Measurements from ENCODE around the gene GOLM1. TPM values are rescaled to one million over a fixed set of nuclear protein-coding genes. Genes with fewer than 3 reads are reported as not detected.

Gene GOLM1
- total and polyA plus RNA-seq, 2 donors (not counting 1 experiment from before 2014, with no cell fraction given): 0.54 TPM; not detected in 1

- ChIA-PET POLR2A (no interaction called here), CTCF (no interaction called here)
- WGBS (ENCODE audit: insufficient coverage): 100% methylated on average over 2 of the region's 2 CpGs
- H3K36me3 ChIP-seq (replicated peaks in 1 of 2; ENCODE audit: control extremely low read depth in 1 of 2, control insufficient read depth in 1 of 2, extremely low read depth in 1 of 2, insufficient read depth in 2 of 2, low read length in 1 of 2): no peaks in the 10 kb centered on the region
- no peak overlapping the region for H2AFZ ChIP-seq (ENCODE audit: insufficient read depth, low read depth, low read length, poor library complexity, severe bottlenecking)
- H3K4me2 ChIP-seq (replicated peaks; ENCODE audit: low read depth, low read length, poor library complexity, severe bottlenecking): no peak overlapping the region
- H3K4me1 ChIP-seq (ENCODE audit: control insufficient read depth in 2 of 2, insufficient read depth in 2 of 2, low read length in 2 of 2): no peaks in the 10 kb centered on the region
- H3K9me3 ChIP-seq (ENCODE audit: control extremely low read depth in 1 of 3, control insufficient read depth in 2 of 3, insufficient read depth in 1 of 3, low read length in 2 of 3): no peaks in the 10 kb centered on the region
- no peaks in the 10 kb centered on the region for H4K20me1 ChIP-seq (ENCODE audit: control insufficient read depth, insufficient read depth, low read length, poor library complexity, severe bottlenecking)
- H3K27ac Mint-ChIP-seq: no peak overlapping the region
- no peaks in the 10 kb centered on the region for H3K4me1 Mint-ChIP-seq
- DNase-seq: no peak
- no peak overlapping the region for H3K9ac ChIP-seq (ENCODE audit: low read length)
- no peaks in the 10 kb centered on the region for H3K79me2 ChIP-seq (ENCODE audit: control insufficient read depth, insufficient read depth, low read length)
- no peak for ATAC-seq (ENCODE audit: low read depth)
- TF ChIP-seq, protein P1, sequence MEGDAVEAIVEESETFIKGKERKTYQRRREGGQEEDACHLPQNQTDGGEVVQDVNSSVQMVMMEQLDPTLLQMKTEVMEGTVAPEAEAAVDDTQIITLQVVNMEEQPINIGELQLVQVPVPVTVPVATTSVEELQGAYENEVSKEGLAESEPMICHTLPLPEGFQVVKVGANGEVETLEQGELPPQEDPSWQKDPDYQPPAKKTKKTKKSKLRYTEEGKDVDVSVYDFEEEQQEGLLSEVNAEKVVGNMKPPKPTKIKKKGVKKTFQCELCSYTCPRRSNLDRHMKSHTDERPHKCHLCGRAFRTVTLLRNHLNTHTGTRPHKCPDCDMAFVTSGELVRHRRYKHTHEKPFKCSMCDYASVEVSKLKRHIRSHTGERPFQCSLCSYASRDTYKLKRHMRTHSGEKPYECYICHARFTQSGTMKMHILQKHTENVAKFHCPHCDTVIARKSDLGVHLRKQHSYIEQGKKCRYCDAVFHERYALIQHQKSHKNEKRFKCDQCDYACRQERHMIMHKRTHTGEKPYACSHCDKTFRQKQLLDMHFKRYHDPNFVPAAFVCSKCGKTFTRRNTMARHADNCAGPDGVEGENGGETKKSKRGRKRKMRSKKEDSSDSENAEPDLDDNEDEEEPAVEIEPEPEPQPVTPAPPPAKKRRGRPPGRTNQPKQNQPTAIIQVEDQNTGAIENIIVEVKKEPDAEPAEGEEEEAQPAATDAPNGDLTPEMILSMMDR (IDR thresholded peaks at IDR 0.05): no peak
- no peak for TF ChIP-seq EZH2 (IDR thresholded peaks at IDR 0.05; ENCODE audit: borderline replicate concordance, insufficient read depth, low read depth, low read length, poor library complexity, severe bottlenecking)
- peaks cover 5% of the 10 kb centered on the region for H3K27me3 Mint-ChIP-seq
- intact Hi-C loops (cut with micrococcal nuclease): no loop called here
- H3K4me3 ChIP-seq (ENCODE audit: control extremely low read depth in 1 of 5, extremely low read depth in 1 of 5, insufficient read depth in 1 of 5, low read depth in 2 of 5, low read length in 4 of 5): no peak overlapping the region
- peaks cover 0 to 5% (median 3%) of the 10 kb centered on the region in 4 experiments for H3K27me3 ChIP-seq (replicated peaks in 1 of 4; ENCODE audit: control extremely low read depth in 1 of 4, control insufficient read depth in 3 of 4, insufficient read depth in 4 of 4, low read length in 3 of 4)
- no peaks in the 10 kb centered on the region for H3K9me3 Mint-ChIP-seq (ENCODE audit: insufficient read depth)
- no peak overlapping the region for H3K4me3 Mint-ChIP-seq
- H3K27ac ChIP-seq (ENCODE audit: low read length in 2 of 2): no peak overlapping the region
These were observed 23.0 kb upstream of the GOLM1 start for GRCh38 chr9:86122311-86122710.

DNA sequence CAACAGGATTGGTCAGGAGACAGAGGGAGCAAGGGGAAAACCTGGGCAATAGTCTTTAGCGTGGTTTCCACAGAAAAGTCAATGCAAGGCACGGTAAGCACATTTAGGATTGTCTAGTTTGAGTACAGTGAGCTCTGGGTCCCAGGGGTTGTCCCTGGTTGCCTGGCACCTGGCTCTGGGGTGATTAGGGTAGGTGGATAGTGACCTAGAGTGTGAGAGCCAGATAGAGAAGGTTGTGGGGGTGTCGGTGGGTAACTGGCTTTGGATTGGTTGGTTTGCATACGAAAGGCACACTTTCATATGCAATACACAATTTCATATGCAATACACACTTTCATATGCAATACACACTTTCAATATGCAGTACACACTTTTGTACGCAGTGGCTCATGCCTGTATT is 20.1 kb upstream of the GOLM1 start:
- ATAC-seq (ENCODE audit: low read depth): no peak
- POLR2A ChIA-PET: no interaction called here
- intact Hi-C loops (cut with micrococcal nuclease): no loop called here

More for the DNA sequence above, 20.1 kb upstream of the GOLM1 start:
- no peaks in the 10 kb centered on the region for H3K4me1 Mint-ChIP-seq
- Histone ChIP-seq H3K4me1 (ENCODE audit: control insufficient read depth in 2 of 2, insufficient read depth in 2 of 2, low read length in 2 of 2) (no peaks in the 10 kb centered on the region), H3K79me2 (ENCODE audit: control insufficient read depth, insufficient read depth, low read length) (no peaks in the 10 kb centered on the region), H3K9ac (ENCODE audit: low read length) (no peak overlapping the region), H2AFZ (ENCODE audit: insufficient read depth, low read depth, low read length, poor library complexity, severe bottlenecking) (no peak overlapping the region), H3K4me3 (ENCODE audit: control extremely low read depth in 1 of 5, extremely low read depth in 1 of 5, insufficient read depth in 1 of 5, low read depth in 2 of 5, low read length in 4 of 5) (no peak overlapping the region), H3K9me3 (ENCODE audit: control extremely low read depth in 1 of 3, control insufficient read depth in 2 of 3, insufficient read depth in 1 of 3, low read length in 2 of 3) (peaks cover 0 to 4% (median 0%) of the 10 kb centered on the region in 3 donors), H3K27me3 (replicated peaks in 1 of 4; ENCODE audit: control extremely low read depth in 1 of 4, control insufficient read depth in 3 of 4, insufficient read depth in 4 of 4, low read length in 3 of 4) (peaks cover 0 to 5% (median 3%) of the 10 kb centered on the region in 4 experiments), H3K36me3 (replicated peaks in 1 of 2; ENCODE audit: control extremely low read depth in 1 of 2, control insufficient read depth in 1 of 2, extremely low read depth in 1 of 2, insufficient read depth in 2 of 2, low read length in 1 of 2) (no peaks in the 10 kb centered on the region), H3K27ac (ENCODE audit: low read length in 2 of 2) (no peak overlapping the region), H4K20me1 (ENCODE audit: control insufficient read depth, insufficient read depth, low read length, poor library complexity, severe bottlenecking) (no peaks in the 10 kb centered on the region), H3K4me2 (replicated peaks; ENCODE audit: low read depth, low read length, poor library complexity, severe bottlenecking) (no peak overlapping the region)
- no peak for DNase-seq
- H3K27ac Mint-ChIP-seq: no peak overlapping the region
- H3K9me3 Mint-ChIP-seq (ENCODE audit: insufficient read depth): no peaks in the 10 kb centered on the region
- TF ChIP-seq, protein P1 (IDR thresholded peaks at IDR 0.05): no peak
- TF ChIP-seq EZH2 (IDR thresholded peaks at IDR 0.05; ENCODE audit: borderline replicate concordance, insufficient read depth, low read depth, low read length, poor library complexity, severe bottlenecking): no peak
- H3K27me3 Mint-ChIP-seq: peaks cover 16% of the 10 kb centered on the region
- CTCF ChIA-PET: no interaction called here
- no peak overlapping the region for H3K4me3 Mint-ChIP-seq
- 100% methylated on average over 3 of the region's 5 CpGs for WGBS (ENCODE audit: insufficient coverage)
